ENCODE data around the gene NTRK3.
"Not testable (repeated sequence)": the region's sequence is repeated elsewhere in the genome, so short reads cannot be mapped to it uniquely, and the experiment has no call there.

Gene NTRK3

GRCh38 chr15:87896936-87897335, 359.6 kb downstream of the NTRK3 start:
- no peak for DNase-seq (ENCODE audit: low read depth in 2 of 2)

- DNase-seq (ENCODE audit: low read depth in 2 of 2) = no peak
These were observed 369.4 kb downstream of the NTRK3 start for GRCh38 chr15:87887177-87887576.

GRCh38 chr15:87881026-87881425, 375.5 kb downstream of the NTRK3 start:
- DNase-seq (ENCODE audit: low read depth in 2 of 2) = no peak

GRCh38 chr15:87877822-87878542, 378.6 kb downstream of the NTRK3 start:
- DNase-seq (ENCODE audit: low read depth in 2 of 2) = no peak

GRCh38 chr15:87877114-87877810, 379.3 kb downstream of the NTRK3 start:
- DNase-seq (ENCODE audit: low read depth in 2 of 2) = no peak

- DNase-seq (ENCODE audit: low read depth in 2 of 2) = no peak
These were observed 381.4 kb downstream of the NTRK3 start for GRCh38 chr15:87874896-87875711.

GRCh38 chr15:87873516-87873915, 383.0 kb downstream of the NTRK3 start:
- DNase-seq (ENCODE audit: low read depth in 2 of 2) = no peak

- DNase-seq (ENCODE audit: low read depth in 2 of 2) = no peak
These were observed 384.7 kb downstream of the NTRK3 start for GRCh38 chr15:87871731-87872320.

GRCh38 chr15:87871258-87871681, 385.3 kb downstream of the NTRK3 start:
- DNase-seq (ENCODE audit: low read depth in 2 of 2) = no peak

GRCh38 chr15:87866961-87867360, 389.6 kb downstream of the NTRK3 start:
- DNase-seq (ENCODE audit: low read depth in 2 of 2) = no peak

- DNase-seq (ENCODE audit: low read depth in 2 of 2) = no peak
These were observed 393.4 kb downstream of the NTRK3 start for GRCh38 chr15:87863152-87863551.

GRCh38 chr15:87860743-87861142, 395.8 kb downstream of the NTRK3 start:
- DNase-seq (ENCODE audit: low read depth in 2 of 2) = no peak

GRCh38 chr15:87858651-87859050, 397.9 kb downstream of the NTRK3 start:
- no peak for DNase-seq (ENCODE audit: low read depth in 2 of 2)

GRCh38 chr15:87851497-87851896, 405.0 kb downstream of the NTRK3 start:
- DNase-seq (ENCODE audit: low read depth in 2 of 2) = no peak

- no peak for DNase-seq (ENCODE audit: low read depth in 2 of 2)
These were observed 405.6 kb downstream of the NTRK3 start for GRCh38 chr15:87850916-87851315.

- DNase-seq (ENCODE audit: low read depth in 2 of 2) = no peak
These were observed 407.4 kb downstream of the NTRK3 start for GRCh38 chr15:87849181-87849580.

GRCh38 chr15:87848012-87848411, 408.5 kb downstream of the NTRK3 start:
- DNase-seq (ENCODE audit: low read depth in 2 of 2) = no peak

- no peak for DNase-seq (ENCODE audit: low read depth in 2 of 2)
These were observed 409.8 kb downstream of the NTRK3 start for GRCh38 chr15:87846746-87847145.

- no peak for DNase-seq (ENCODE audit: low read depth in 2 of 2)
These were observed 413.2 kb downstream of the NTRK3 start for GRCh38 chr15:87843312-87843711.

- no peak for DNase-seq (ENCODE audit: low read depth in 2 of 2)
These were observed 415.0 kb downstream of the NTRK3 start for GRCh38 chr15:87841426-87841998.

- DNase-seq (ENCODE audit: low read depth in 2 of 2) = not testable (repeated sequence)
These were observed 420.7 kb downstream of the NTRK3 start for GRCh38 chr15:87835830-87836229.

GRCh38 chr15:87833333-87833732, 423.2 kb downstream of the NTRK3 start:
- DNase-seq (ENCODE audit: low read depth in 2 of 2) = not testable (repeated sequence)
